Activated B cell treated with CpG ODN at 0.5 μM for 24 hours (primary cell): ENCODE results near the gene BCDIN3D. TPM values are rescaled to one million over a fixed set of nuclear protein-coding genes. Genes with fewer than 3 reads are reported as not detected.
A peak's percentile ranks its signal among the peaks of the same experiment; 100 is the strongest.

Source experiments
- ATAC-seq: fragments of 200-7000 bp; cut with Tn5 transposase; one replicate; pipeline ENCODE4 v1.10.0; 2021; ENCODE audit warnings: low read depth, mild to moderate bottlenecking, moderate library complexity
- CTCF ChIA-PET: fragments of 350-600 bp; sonication (Branson Sonifier 250); formaldehyde crosslinking; loops from one replicate; lab custom pipeline; 2021; ENCODE audit warnings: antibody characterized with exemption; lab: Charles Lee
- POLR2A ChIA-PET: fragments of 350-600 bp; sonication (Branson Sonifier 250); formaldehyde crosslinking; loops from one replicate; lab custom pipeline; 2021; ENCODE audit warnings: antibody characterized with exemption; lab: Charles Lee
- DNase-seq: peaks from one replicate; pipeline ENCODE4 v3.0.0; 2022
- H3K27ac Mint-ChIP-seq: one replicate; pipeline ENCODE4 v1.8.0; 2020; ENCODE audit warnings: mixed read lengths
- H3K27me3 Mint-ChIP-seq: one replicate; pipeline ENCODE4 v1.8.0; 2021; ENCODE audit warnings: mixed read lengths
- H3K36me3 Mint-ChIP-seq: one replicate; pipeline ENCODE4 v1.8.0; 2021; ENCODE audit warnings: low read depth, mixed read lengths
- H3K4me1 Mint-ChIP-seq: one replicate; pipeline ENCODE4 v1.8.0; 2021; ENCODE audit warnings: mixed read lengths
- H3K4me3 Mint-ChIP-seq: one replicate; pipeline ENCODE4 v1.8.0; 2020; ENCODE audit warnings: mild to moderate bottlenecking, mixed read lengths
- H3K9me3 Mint-ChIP-seq: one replicate; pipeline ENCODE4 v1.8.0; 2020; ENCODE audit warnings: mixed read lengths
- CTCF ChIP-seq: fragments of 200-600 bp; IDR thresholded peaks from one replicate; pipeline ENCODE4 v1.8.0; 2022; ENCODE audit warnings: antibody characterized with exemption, mild to moderate bottlenecking
- intact Hi-C: fragments of 100-400 bp; cut with micrococcal nuclease; formaldehyde crosslinking; loops from one replicate; pipeline ENCODE4 v1.15.1; 2024
- total RNA-seq: library from RNA; stranded (reverse); gene quantifications from 2 replicates; pipeline ENCODE4 v1.2.3, GENCODE V29; 2022

The BCDIN3D gene
- total RNA-seq = 10.4 and 12.0 TPM in 2 replicates

GRCh38 chr12:49842519-49843352 lies at the start of gene BCDIN3D:
BCDIN3D (minus strand) TSS chr12:49843106; CDS start chr12:49843087, 19 bp downstream.
- H3K4me1 Mint-ChIP-seq = peaks cover 34% of the 10 kb centered on the region
- DNase-seq = peak; percentile 88

GRCh38 chr12:49892084-49892731 lies 49.3 kb upstream of the BCDIN3D start:
- Mint-ChIP-seq H3K36me3 (no peaks in the 10 kb centered on the region), H3K27ac (no peak overlapping the region), H3K27me3 (peaks cover 6% of the 10 kb centered on the region), H3K4me1 (peaks cover 10% of the 10 kb centered on the region), H3K9me3 (no peaks in the 10 kb centered on the region), H3K4me3 (no peak overlapping the region)
- no peak for ATAC-seq
- ChIA-PET CTCF (no interaction called here), POLR2A (no interaction called here)
- no peak for TF ChIP-seq CTCF
- intact Hi-C loops = no loop called here
- no peak for DNase-seq

More at GRCh38 chr12:49842519-49843352, at the start of gene BCDIN3D:
- ATAC-seq = peak; percentile 90
- Mint-ChIP-seq H3K27me3 (no peaks in the 10 kb centered on the region), H3K9me3 (no peaks in the 10 kb centered on the region), H3K27ac (peak within 1 kb of the TSS; percentile 90), H3K4me3 (peak within 1 kb of the TSS; percentile 93), H3K36me3 (peaks cover 13% of the 10 kb centered on the region)
- intact Hi-C loops = loop anchor here (1.0 to 5.0 kb wide), 6 partner anchors 14 to 324 kb away; partner anchors contain the start of genes CERS5, NCKAP5L, PRPF40B and RACGAP1
- TF ChIP-seq CTCF = no peak
- ChIA-PET CTCF (interaction anchor here (1.7 to 1.8 kb wide), 2 partner anchors 80 to 101 kb away, joined by 5 to 6 read pairs; partner anchors contain the start of gene TMBIM6), POLR2A (interaction anchor here (0.5 to 2.1 kb wide), 20 partner anchors 13 to 711 kb away, joined by 3 to 24 read pairs (median 3); partner anchors contain the start of genes COX14, NCKAP5L, PRPF40B and SMARCD1)

- Mint-ChIP-seq H3K9me3 (no peaks in the 10 kb centered on the region), H3K36me3 (no peaks in the 10 kb centered on the region), H3K27ac (no peak overlapping the region), H3K4me3 (no peak overlapping the region), H3K27me3 (peaks cover 13% of the 10 kb centered on the region), H3K4me1 (peaks cover 10% of the 10 kb centered on the region)
- intact Hi-C loops = no loop called here
- ChIA-PET POLR2A (no interaction called here), CTCF (no interaction called here)
- no peak for ATAC-seq
- DNase-seq = no peak
- TF ChIP-seq CTCF = no peak
Observed at GRCh38 chr12:49891476-49891875, 48.6 kb upstream of the BCDIN3D start.

GRCh38 chr12:49891012-49891411 lies 48.1 kb upstream of the BCDIN3D start:
- Mint-ChIP-seq H3K4me1 (peaks cover 10% of the 10 kb centered on the region), H3K27ac (no peak overlapping the region), H3K27me3 (peaks cover 15% of the 10 kb centered on the region), H3K9me3 (no peaks in the 10 kb centered on the region), H3K36me3 (no peaks in the 10 kb centered on the region), H3K4me3 (no peak overlapping the region)
- DNase-seq (no peak), ATAC-seq (no peak)
- ChIA-PET CTCF (no interaction called here), POLR2A (no interaction called here)
- TF ChIP-seq CTCF = no peak
- intact Hi-C loops = no loop called here

- no peaks in the 10 kb centered on the region for H3K9me3 Mint-ChIP-seq
- H3K4me1 Mint-ChIP-seq = peaks cover 10% of the 10 kb centered on the region
- peaks cover 18% of the 10 kb centered on the region for H3K27me3 Mint-ChIP-seq
- H3K4me3 Mint-ChIP-seq = no peak overlapping the region
- no peaks in the 10 kb centered on the region for H3K36me3 Mint-ChIP-seq
- ChIA-PET POLR2A (no interaction called here), CTCF (no interaction called here)
- no peak for DNase-seq
- no peak for ATAC-seq
- intact Hi-C loops = no loop called here
- no peak for TF ChIP-seq CTCF
- no peak overlapping the region for H3K27ac Mint-ChIP-seq
Observed at GRCh38 chr12:49890096-49890461, 47.2 kb upstream of the BCDIN3D start.
